ENCODE results near the gene NEO1.

DNA sequence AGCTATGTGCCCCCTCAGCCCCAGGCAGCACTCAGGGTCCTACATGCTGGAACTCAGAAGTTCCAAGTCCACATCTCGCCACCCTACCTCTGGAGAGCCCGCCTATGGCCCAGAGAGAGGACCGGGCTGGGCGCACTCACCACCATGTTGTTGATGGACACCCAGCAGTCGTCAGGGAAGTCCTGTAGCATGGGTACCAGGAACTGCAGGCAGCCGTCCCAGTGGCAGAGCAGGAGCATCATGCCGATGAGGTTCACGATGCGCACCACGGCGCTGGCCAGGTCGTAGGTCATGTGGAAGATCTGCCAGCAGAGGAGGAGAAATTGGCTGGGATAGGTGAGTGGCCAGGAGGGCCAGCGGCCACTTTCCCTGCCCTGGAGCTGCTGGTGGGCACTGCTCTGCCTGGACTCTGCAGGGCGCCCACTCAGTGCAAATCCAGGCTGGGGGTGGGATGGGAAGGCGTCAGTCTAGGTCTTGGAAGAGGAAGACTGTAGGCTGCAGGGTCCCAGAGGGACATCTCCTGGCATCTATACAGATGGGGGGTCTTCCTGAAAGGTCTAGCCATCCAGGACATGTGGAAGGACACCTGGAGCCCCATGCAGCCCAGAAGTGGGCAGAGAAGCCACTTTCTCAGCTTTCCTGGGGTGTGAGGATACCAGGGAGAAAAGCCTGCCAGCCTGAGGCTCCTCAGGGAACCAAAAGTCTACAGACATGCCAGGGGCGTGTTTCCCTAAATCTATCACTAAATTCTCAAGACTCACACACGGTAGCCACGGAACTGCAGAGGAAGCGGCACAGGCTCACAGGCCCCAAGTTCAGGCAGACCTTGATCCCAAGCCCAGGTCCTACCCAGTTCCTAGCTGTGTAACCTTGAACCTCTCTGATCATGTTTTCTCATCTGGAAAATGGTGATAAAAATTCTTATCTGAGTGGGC is 280.0 kb downstream of the NEO1 start:
- TF ChIP-seq POLR2AphosphoS5 (IDR thresholded peaks at IDR 0.05; ENCODE audit: low read depth, low read length) (no peak), TAF1 (IDR thresholded peaks at IDR 0.05; ENCODE audit: borderline replicate concordance, insufficient read depth, low read length) (no peak)

Measured in PFSK-1 (cell line).